K562 (cell line): ENCODE results near the gene BCAR1. TPM values are rescaled to one million over a fixed set of nuclear protein-coding genes. Genes with fewer than 3 reads are reported as not detected.
A peak's percentile ranks its signal among the peaks of the same experiment; 100 is the strongest.

ENCODE experiments used
- ATAC-seq: fragments of 200-7000 bp; cut with Tn5 transposase; 3 replicates; pipeline ENCODE4 v1.9.1; 2020; ENCODE audit warnings: moderate library complexity
- BruUV-seq: library from RNA; stranded (reverse); fragments of 400-500 nt; replicated peaks from 2 replicates; lab custom pipeline; 2021; lab: Mats Ljungman, UMichigan
- CTCF ChIA-PET: fragments of 300-600 bp; formaldehyde crosslinking; extraction: SDS; loops from one replicate; lab custom pipeline; 2021; ENCODE audit warnings: low intra/inter-chr PET ratio; lab: Yijun Ruan, JAX
- POLR2A ChIA-PET: fragments of 300-600, 350-650 bp; sonication (Branson Sonifier 250); formaldehyde crosslinking; extraction: SDS; loops from one replicate; lab custom pipeline; 2021; ENCODE audit warnings: antibody characterized with exemption, inconsistent platforms; lab: Yijun Ruan, JAX
- DNase-seq, 4 experiments: peaks; one replicate each; pipeline versions ENCODE4 v3.0.0 to v3.0.0-alpha.2; 2011 to 2018; ENCODE audit warnings: low spot score in 3 of 4, mixed read lengths in 3 of 4; ENCODE audit errors: extremely low read depth in 1 of 4
- FAIRE-seq: peaks from 2 replicates; lab custom pipeline; 2011; peaks lifted over from hg19 to GRCh38; lab: Jason Lieb, UNC
- H2AFZ ChIP-seq: 2 replicates; pipeline ENCODE4 v1.6.0; 2011; ENCODE audit warnings: low read depth, low read length, control low read depth, inconsistent platforms
- H3K27ac ChIP-seq: fragments of 200-600 bp; 3 replicates; pipeline ENCODE4 v1.8.0; 2011; ENCODE audit warnings: low read depth, mild to moderate bottlenecking, control low read depth, inconsistent platforms, low read length, moderate library complexity, mixed read lengths; ENCODE audit errors: extremely low read depth
- H3K27me3 ChIP-seq, 2 experiments: fragments of 300-600 bp in 1 of 2; 2 replicates in 1 of 2; 3 replicates in 1 of 2; pipeline versions ENCODE4 v1.6.0 to v1.8.0; 2011; ENCODE audit warnings: inconsistent platforms in 2 of 2, low read length in 2 of 2, mild to moderate bottlenecking in 1 of 2, mixed read lengths in 1 of 2, moderate library complexity in 1 of 2; ENCODE audit not compliant: control insufficient read depth in 2 of 2, insufficient read depth in 2 of 2
- H3K36me3 ChIP-seq: fragments of 300-600 bp; 3 replicates; pipeline ENCODE4 v1.8.0; 2011; ENCODE audit warnings: mild to moderate bottlenecking, low read length, inconsistent platforms; ENCODE audit not compliant: control insufficient read depth, insufficient read depth
- H3K4me1 ChIP-seq, 2 experiments: fragments of 200-600 bp in 1 of 2; replicated peaks in 1 of 2; 2 replicates in 1 of 2; 3 replicates in 1 of 2; pipeline versions ENCODE4 v1.5.1 to v1.8.0; 2011; ENCODE audit warnings: inconsistent platforms in 2 of 2, low read length in 2 of 2, mild to moderate bottlenecking in 1 of 2, mixed read lengths in 1 of 2, moderate library complexity in 1 of 2; ENCODE audit not compliant: control insufficient read depth in 2 of 2, insufficient read depth in 2 of 2
- H3K4me2 ChIP-seq: 2 replicates; pipeline ENCODE4 v1.6.1; 2011; ENCODE audit warnings: low read length, control low read depth, inconsistent platforms, mixed read lengths; ENCODE audit not compliant: insufficient read depth
- H3K4me3 ChIP-seq: fragments of 200-600 bp; sonication (generic), shearing (Covaris generic); 2 replicates; pipeline ENCODE4 v1.5.1; 2016; ENCODE audit warnings: control low read depth, inconsistent platforms
- H3K79me2 ChIP-seq: fragments of 200-600 bp; 3 replicates; pipeline ENCODE4 v1.8.0; 2011; ENCODE audit warnings: low read length, inconsistent platforms; ENCODE audit not compliant: control insufficient read depth, insufficient read depth
- H3K9ac ChIP-seq, 2 experiments: 2 replicates each; pipeline versions ENCODE4 v1.6.0 to v1.6.1; 2011; ENCODE audit warnings: low read depth in 2 of 2, low read length in 2 of 2, control low read depth in 1 of 2, inconsistent platforms in 1 of 2, mild to moderate bottlenecking in 1 of 2, mixed read lengths in 1 of 2; ENCODE audit not compliant: insufficient read depth in 1 of 2
- H3K9me1 ChIP-seq: one replicate; pipeline ENCODE4 v1.6.0; 2011; ENCODE audit warnings: inconsistent platforms, mild to moderate bottlenecking, low read length, moderate library complexity; ENCODE audit not compliant: control insufficient read depth, insufficient read depth
- H3K9me3 ChIP-seq: replicated peaks from 2 replicates; pipeline ENCODE4 v1.5.1; 2011; ENCODE audit warnings: low read depth, low read length, inconsistent platforms; ENCODE audit not compliant: control insufficient read depth, insufficient read depth
- H4K20me1 ChIP-seq: replicated peaks from 2 replicates; pipeline ENCODE4 v1.6.1; 2011; ENCODE audit warnings: low read length, inconsistent platforms, mixed read lengths; ENCODE audit not compliant: control insufficient read depth, insufficient read depth
- KLF16 ChIP-seq: IDR thresholded peaks from 2 replicates; pipeline ENCODE4 v1.6.1; 2016; ENCODE audit warnings: antibody characterized with exemption
- SRSF9 ChIP-seq: fragments of 200-400 bp; formaldehyde crosslinking; IDR thresholded peaks from 2 replicates; pipeline ENCODE4 v1.6.1; 2017; ENCODE audit warnings: low read depth, low read length, borderline replicate concordance
- STAG1 ChIP-seq: sonication (generic); formaldehyde crosslinking; IDR thresholded peaks from 2 replicates; pipeline ENCODE4 v1.5.0; 2020; ENCODE audit warnings: missing genetic modification reagents, borderline replicate concordance
- THRAP3 ChIP-seq: fragments of 450-650 bp; IDR thresholded peaks from 2 replicates; pipeline ENCODE4 v1.6.1; 2016; ENCODE audit warnings: mild to moderate bottlenecking, inconsistent platforms, borderline replicate concordance
- ZC3H11A ChIP-seq: IDR thresholded peaks from 2 replicates; pipeline ENCODE4 v1.6.1; 2012; ENCODE audit warnings: low read depth, low read length, improper control_type of control experiment
- ZNF280A ChIP-seq: fragments of 450-650 bp; IDR thresholded peaks from 2 replicates; pipeline ENCODE4 v1.6.1; 2018; ENCODE audit warnings: mild to moderate bottlenecking, low read depth; ENCODE audit not compliant: partially characterized antibody
- WGBS: fragments of 100-300 bp; shearing (Covaris generic); methylation state at CpG from one replicate; pipeline ENCODE4 v1.1.6; 2016; ENCODE audit warnings: low coverage, mixed read lengths; ENCODE audit not compliant: insufficient coverage; ENCODE audit errors: missing lambda C conversion rate; 5-methylcytosine and 5-hydroxymethylcytosine counted together
- in situ Hi-C: fragments of 300-500 bp; cut with MboI; formaldehyde crosslinking; loops from 4 replicates; pipeline ENCODE4 v1.15.0; 2018; ENCODE audit warnings: inconsistent platforms, mixed read lengths
- intact Hi-C: fragments of 100-400 bp; cut with micrococcal nuclease; formaldehyde crosslinking; loops from 2 replicates; pipeline ENCODE4 v1.14.2; 2022
- polyA plus RNA-seq, 8 experiments: library from polyadenylated mRNA; depleted of rRNA in 4 of 8; stranded (reverse) in 5 of 8; unstranded in 3 of 8; fragments of >200 nt; fragmentation: Nextera tagmentation in 2 of 8; fragmentation: Illumina TruSeq in 1 of 8; extraction: Ambion mirVana in 2 of 8; extraction: Trizol in 1 of 8; gene quantifications; 2 replicates each; pipeline versions ENCODE4 v1.2.1 to v1.2.3, GENCODE V29; 2011 to 2014; ENCODE audit warnings: inconsistent platforms in 1 of 8, missing spikeins in 1 of 8
- total RNA-seq, 7 experiments: library from RNA; depleted of rRNA in 6 of 7; stranded (reverse); fragments of >200 nt in 6 of 7; fragmentation: Illumina TruSeq in 2 of 7; extraction: Trizol in 2 of 7; gene quantifications; 2 replicates each; pipeline versions ENCODE4 v1.2.1 to v1.2.3, GENCODE V29; 2011 to 2021; ENCODE audit warnings: low replicate concordance in 1 of 7
- TF ChIP-seq, protein P1 (sequence below): sonication (generic); formaldehyde crosslinking; IDR thresholded peaks from 2 replicates; pipeline ENCODE4 v1.8.1; 2023; ENCODE audit warnings: mild to moderate bottlenecking, missing genetic modification reagents
- TF ChIP-seq, protein P2 (sequence below): IDR thresholded peaks from 3 replicates; pipeline ENCODE4 v1.6.1; 2011; ENCODE audit warnings: borderline replicate concordance, mild to moderate bottlenecking, moderate library complexity; ENCODE audit not compliant: insufficient read length; ENCODE audit errors: extremely low read depth

The BCAR1 gene
- total and polyA plus RNA-seq, 9 of the 15 experiments (the other 6 are each of a cell fraction or from before 2014, with no cell fraction given) = 0.10 to 26.3 (median 3.6) TPM

DNA sequence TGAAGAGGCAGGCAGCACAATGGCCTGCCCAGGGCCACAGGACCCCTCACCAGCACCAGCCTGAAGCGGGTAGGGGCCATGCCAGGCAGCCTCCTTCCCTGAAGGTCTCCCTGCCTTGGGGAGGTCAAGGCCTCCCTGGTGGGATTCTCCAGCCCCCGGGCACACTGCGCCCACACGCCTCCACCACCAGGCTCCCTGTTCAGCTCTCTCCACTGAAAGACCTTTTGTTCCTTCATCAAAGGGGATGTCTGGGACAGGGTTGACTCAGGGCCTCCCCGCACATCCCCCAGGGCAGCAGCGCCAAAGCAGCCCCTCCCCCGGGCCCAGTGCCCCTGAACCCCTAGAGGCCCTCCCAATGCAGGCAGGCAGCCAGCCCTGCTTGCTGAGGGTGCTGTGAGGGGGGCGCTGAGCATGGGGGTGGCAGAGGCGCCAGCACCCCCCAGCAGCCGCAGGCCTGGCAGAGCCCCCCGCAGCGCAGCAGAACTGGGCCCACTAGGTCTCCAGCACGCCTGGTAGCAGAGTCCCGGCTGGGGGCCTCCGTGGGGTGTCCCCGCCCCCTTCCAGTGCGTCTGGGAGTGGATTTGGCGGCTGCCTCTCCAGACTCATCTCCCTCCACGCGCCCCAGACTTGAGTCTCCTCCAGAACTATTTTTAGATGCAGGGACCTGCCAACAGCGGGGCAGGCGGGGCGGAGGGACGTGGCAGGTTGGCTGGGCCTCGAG lies 13.1 kb downstream of the BCAR1 start:
- no peak for ATAC-seq
- POLR2A ChIA-PET = no interaction called here
- H3K9ac ChIP-seq = peak overlapping the region in 1 of 2 experiments; percentile 78; a peak in 2 of 4 replicates

More for the DNA sequence above, 13.1 kb downstream of the BCAR1 start:
- H3K27me3 ChIP-seq = no peaks in the 10 kb centered on the region
- no peak overlapping the region for H3K27ac ChIP-seq
- H4K20me1 ChIP-seq = 0 out of 2 replicates have a peak, but pooled peaks cover 4% of the 10 kb centered on the region
- in situ Hi-C loops = no loop called here
- BruUV-seq = no TSS peak
- peaks cover 0 to 71% of the 10 kb centered on the region in 2 experiments; a peak in 3 of 5 replicates for H3K4me1 ChIP-seq
- TF ChIP-seq ZNF280A = no peak
- TF ChIP-seq, protein P1, sequence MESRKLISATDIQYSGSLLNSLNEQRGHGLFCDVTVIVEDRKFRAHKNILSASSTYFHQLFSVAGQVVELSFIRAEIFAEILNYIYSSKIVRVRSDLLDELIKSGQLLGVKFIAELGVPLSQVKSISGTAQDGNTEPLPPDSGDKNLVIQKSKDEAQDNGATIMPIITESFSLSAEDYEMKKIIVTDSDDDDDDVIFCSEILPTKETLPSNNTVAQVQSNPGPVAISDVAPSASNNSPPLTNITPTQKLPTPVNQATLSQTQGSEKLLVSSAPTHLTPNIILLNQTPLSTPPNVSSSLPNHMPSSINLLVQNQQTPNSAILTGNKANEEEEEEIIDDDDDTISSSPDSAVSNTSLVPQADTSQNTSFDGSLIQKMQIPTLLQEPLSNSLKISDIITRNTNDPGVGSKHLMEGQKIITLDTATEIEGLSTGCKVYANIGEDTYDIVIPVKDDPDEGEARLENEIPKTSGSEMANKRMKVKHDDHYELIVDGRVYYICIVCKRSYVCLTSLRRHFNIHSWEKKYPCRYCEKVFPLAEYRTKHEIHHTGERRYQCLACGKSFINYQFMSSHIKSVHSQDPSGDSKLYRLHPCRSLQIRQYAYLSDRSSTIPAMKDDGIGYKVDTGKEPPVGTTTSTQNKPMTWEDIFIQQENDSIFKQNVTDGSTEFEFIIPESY (CRISPR knock-in tag) = 0 out of 2 replicates have a peak, but pooled peaks have one; percentile 15
- no peak for TF ChIP-seq THRAP3
- TF ChIP-seq, protein P2, sequence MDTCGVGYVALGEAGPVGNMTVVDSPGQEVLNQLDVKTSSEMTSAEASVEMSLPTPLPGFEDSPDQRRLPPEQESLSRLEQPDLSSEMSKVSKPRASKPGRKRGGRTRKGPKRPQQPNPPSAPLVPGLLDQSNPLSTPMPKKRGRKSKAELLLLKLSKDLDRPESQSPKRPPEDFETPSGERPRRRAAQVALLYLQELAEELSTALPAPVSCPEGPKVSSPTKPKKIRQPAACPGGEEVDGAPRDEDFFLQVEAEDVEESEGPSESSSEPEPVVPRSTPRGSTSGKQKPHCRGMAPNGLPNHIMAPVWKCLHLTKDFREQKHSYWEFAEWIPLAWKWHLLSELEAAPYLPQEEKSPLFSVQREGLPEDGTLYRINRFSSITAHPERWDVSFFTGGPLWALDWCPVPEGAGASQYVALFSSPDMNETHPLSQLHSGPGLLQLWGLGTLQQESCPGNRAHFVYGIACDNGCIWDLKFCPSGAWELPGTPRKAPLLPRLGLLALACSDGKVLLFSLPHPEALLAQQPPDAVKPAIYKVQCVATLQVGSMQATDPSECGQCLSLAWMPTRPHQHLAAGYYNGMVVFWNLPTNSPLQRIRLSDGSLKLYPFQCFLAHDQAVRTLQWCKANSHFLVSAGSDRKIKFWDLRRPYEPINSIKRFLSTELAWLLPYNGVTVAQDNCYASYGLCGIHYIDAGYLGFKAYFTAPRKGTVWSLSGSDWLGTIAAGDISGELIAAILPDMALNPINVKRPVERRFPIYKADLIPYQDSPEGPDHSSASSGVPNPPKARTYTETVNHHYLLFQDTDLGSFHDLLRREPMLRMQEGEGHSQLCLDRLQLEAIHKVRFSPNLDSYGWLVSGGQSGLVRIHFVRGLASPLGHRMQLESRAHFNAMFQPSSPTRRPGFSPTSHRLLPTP = no peak
- TF ChIP-seq KLF16 = no peak
- TF ChIP-seq ZC3H11A = no peak
- TF ChIP-seq SRSF9 = no peak
- TF ChIP-seq STAG1 = no peak
- FAIRE-seq (no peak), DNase-seq (no peak)
- CTCF ChIA-PET = no interaction called here
- H3K36me3 ChIP-seq = peaks cover 51% of the 10 kb centered on the region; the same call in 2 of the 3 replicates
- H2AFZ ChIP-seq = no peak overlapping the region
- H3K79me2 ChIP-seq = no peaks in the 10 kb centered on the region
- H3K4me3 ChIP-seq = no peak overlapping the region
- H3K9me1 ChIP-seq = peaks cover 9% of the 10 kb centered on the region
- no peaks in the 10 kb centered on the region for H3K9me3 ChIP-seq
- intact Hi-C loops = no loop called here
- no peak overlapping the region for H3K4me2 ChIP-seq
- WGBS = 76% methylated on average over 14 of the region's 25 CpGs
